PC-9 (cell line): ENCODE data around the gene MFSD6.

Source experiments
- EZH2 ChIP-seq: fragments of 200-600 bp; sonication (generic); IDR thresholded peaks from 2 replicates; pipeline ENCODE4 v1.8.0; 2017; ENCODE audit warnings: antibody characterized with exemption, low read depth
- TF ChIP-seq, protein P1 (sequence below): fragments of 200-600 bp; sonication (generic); conservative IDR thresholded peaks from 2 replicates; pipeline ENCODE4 v1.6.1; 2017; ENCODE audit warnings: mixed run types, antibody characterized with exemption, mild to moderate bottlenecking, moderate library complexity

DNA sequence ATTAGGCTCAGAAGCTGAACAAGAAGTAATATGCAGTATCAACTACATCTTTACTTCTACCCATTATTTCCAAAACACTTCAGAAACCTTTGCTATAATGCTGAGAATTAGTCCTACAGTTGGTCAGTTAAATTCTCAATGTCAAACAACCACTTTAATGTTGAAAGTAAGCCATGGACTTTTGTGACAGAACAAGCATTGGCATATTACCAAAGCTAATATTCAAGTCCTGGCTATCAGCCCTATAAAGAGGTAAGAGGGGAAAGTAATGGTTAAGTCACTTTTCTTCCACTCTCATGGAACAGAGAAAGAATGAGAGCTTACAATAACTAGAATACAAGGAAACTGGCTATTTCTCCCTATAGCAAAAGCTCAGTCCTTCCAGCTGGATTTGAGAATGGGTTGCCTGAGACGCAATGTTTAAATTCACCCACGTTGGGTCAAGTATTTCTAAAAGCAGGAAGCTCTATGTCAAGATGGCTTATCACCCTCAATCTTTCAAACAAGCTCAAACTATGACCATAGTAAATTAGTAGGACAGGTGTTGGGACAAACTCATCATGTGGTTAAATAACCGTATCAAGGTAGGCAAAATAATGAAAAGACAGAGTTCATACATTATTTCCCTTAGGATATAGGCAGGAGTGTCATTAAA is 31.4 kb upstream of the MFSD6 start:
- TF ChIP-seq, protein P1, sequence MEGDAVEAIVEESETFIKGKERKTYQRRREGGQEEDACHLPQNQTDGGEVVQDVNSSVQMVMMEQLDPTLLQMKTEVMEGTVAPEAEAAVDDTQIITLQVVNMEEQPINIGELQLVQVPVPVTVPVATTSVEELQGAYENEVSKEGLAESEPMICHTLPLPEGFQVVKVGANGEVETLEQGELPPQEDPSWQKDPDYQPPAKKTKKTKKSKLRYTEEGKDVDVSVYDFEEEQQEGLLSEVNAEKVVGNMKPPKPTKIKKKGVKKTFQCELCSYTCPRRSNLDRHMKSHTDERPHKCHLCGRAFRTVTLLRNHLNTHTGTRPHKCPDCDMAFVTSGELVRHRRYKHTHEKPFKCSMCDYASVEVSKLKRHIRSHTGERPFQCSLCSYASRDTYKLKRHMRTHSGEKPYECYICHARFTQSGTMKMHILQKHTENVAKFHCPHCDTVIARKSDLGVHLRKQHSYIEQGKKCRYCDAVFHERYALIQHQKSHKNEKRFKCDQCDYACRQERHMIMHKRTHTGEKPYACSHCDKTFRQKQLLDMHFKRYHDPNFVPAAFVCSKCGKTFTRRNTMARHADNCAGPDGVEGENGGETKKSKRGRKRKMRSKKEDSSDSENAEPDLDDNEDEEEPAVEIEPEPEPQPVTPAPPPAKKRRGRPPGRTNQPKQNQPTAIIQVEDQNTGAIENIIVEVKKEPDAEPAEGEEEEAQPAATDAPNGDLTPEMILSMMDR = no peak
- TF ChIP-seq EZH2 = no peak
